NOMO-1 treated with DMSO at 0.1 percent for 48 hours (cell line): Measurements from ENCODE around the gene EEF1AKMT2.
"Not testable (repeated sequence)": the region's sequence is repeated elsewhere in the genome, so short reads cannot be mapped to it uniquely, and the experiment has no call there.

Source experiments
- DNase-seq: peaks from one replicate; lab custom pipeline; 2025; ENCODE audit not compliant: unreplicated experiment; lab: John Stamatoyannopoulos, UW

The EEF1AKMT2 gene

DNA sequence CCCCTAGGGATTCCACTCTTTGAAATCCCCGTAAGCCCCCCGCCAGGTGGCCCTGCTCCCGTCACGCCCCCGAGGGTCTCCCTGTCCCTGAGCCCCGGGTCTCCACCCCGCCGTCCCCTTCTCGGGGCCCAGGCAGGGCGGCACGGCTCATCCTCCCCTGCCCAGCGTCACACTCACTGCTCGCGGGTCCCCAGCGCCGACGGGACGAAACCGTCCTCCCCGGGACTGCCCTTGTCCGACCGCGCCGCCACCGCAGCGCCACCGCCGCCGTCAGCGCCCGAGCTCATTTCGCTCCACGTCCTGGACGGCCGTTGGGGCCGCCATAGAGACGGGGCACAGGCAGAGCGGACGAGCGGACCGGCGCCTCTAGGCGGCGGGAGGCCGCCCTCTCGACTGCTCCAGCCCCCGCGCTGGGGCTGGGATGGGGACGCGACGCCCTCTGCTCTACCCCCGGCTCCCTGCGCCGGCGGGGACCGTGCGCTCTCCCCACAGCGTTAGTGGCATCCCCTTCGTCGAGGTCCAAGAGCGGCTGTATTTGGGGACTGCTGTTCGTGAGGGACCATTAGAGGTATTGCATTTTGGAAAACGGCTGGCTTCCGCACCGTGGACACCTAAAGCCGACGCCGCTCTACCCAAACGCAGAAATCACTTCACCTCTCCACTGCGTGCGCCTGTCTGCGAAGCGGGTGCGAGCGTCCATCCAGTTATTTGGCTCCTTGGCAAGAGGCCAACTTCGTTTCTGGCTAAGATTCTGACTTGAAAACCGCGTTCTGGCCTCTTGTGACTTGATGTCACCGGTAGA lies at the start of gene EEF1AKMT2:
Gene EEF1AKMT2, minus strand, starts transcription at position 341 of the 802 bp plus-strand sequence. Its CDS starts 54 bp downstream, at position 287.
- DNase-seq = peak; percentile 64

DNA sequence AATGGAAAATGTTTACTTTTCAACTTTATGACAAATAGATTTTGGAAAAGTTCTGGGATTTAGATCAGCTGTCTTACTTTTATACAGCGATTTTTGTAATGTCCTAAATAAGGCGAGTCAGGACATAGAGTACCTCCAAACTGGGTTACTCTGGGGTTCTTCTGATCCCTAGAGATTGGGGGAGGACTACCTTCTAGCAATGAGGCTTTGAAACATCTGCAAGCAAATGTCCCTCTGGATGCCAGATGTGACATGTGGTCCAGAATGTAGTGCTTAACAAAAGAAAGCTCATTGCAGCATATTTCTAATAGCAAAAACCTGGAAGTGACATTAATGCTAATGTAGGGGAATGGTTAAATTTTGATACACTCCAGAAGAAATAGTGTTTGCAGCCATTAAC lies 46.0 kb upstream of the EEF1AKMT2 start:
- DNase-seq = no peak

DNA sequence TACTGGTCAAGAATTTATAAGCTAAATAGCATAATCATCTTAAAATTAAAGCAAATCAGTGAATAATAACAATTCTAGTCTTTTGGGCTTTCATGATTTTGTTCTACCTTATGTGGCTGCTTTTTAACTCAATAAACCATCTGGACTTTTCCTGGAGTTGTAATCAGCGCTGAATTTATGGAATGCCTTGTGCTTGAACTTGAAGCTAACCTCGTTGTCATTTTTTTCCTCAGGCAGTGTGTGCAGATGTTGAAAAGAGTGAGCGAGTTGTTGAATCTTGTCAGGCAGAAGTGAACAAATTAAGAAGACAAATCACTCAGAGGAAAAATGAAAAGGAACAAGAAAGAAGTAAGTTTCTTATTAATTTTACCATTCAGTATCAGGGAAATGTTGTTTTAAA lies 39.4 kb upstream of the EEF1AKMT2 start:
- DNase-seq = no peak

DNA sequence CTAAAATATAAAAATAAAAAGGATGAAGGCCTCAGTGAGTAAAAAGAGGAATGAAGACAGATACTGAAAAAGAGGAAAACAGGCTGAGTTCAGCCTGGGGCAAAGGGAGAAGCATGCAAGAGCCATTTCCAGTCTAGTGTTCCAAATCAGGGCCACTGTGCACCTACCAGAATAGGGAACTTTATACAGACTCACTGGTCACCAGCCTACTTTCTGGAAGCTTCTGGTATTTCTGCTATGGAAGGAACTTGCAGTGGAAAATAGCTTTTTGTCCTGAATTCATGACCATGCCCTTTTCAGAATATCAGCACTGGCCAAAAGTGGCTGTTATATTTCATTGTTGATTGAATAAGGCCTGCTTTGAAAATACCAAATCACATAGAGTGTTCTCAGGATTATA lies 38.8 kb upstream of the EEF1AKMT2 start:
- no peak for DNase-seq

DNA sequence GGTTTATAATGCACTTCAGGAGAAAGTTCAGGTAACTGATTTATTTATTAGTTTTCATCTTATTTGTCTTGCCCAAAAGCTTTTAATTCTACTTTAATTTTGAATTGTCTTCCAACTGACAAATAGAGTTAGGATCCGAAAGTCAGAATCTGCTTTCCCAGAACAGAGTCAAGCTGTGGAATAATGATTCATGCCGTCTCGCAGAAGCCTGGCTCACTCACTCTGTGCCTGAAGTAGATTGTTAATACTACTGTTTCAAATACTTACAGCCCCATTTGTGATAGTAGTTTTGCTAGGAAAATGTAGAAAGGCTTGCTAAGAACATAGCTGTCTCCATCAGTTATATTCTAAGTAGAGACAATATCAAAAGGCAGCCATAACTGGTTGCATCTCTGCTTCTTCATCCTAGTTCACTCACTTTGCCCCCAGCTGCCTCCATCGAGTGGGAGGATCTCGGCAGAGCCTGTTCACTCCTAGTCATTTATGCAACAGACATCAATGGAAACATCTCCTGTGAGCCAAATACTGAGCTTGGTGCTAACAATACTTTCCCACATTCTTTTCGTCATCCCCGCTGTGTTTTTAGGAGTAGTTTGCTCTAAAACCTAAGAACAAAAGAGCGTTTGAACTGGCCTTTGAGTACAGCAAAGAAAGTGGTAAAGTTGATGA lies 37.9 kb upstream of the EEF1AKMT2 start:
- DNase-seq = no peak

DNA sequence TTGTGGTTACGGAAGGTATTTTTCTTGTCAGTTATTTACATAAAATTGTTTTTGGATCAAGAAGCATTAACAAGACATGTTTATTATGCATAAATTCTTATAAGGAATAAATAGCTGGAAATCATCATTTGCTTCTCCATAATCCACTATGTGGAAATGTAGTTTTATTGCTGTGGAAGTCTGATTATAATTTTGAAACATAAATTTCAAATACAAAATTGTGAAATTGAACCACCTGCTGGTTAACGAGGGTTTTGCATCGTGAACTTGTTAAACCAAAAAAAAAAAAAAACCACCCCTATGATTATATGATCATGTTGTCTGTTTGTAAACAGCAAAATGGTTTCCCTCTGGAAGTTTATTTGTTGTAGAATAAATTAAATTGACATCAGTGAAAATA lies 35.8 kb upstream of the EEF1AKMT2 start:
- no peak for DNase-seq

DNA sequence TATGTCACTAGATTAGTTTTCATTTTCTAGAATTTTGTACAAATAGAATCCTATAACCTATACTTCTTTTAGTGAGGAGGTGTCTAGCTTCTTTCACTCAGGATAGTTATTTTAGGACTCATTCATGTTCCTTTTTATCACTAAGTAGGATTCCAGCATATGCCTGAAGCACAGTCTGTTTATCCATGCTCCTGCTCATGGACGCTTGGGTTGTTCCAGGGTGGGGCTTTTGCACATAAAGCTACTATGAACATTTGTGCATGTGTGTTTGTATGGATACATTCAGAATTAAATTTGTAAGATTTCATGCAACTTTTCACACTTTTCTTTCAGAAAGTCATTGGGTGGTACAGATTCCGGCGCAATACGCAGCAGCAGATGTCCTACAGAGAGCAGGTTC lies 34.6 kb upstream of the EEF1AKMT2 start:
- DNase-seq = no peak

DNA sequence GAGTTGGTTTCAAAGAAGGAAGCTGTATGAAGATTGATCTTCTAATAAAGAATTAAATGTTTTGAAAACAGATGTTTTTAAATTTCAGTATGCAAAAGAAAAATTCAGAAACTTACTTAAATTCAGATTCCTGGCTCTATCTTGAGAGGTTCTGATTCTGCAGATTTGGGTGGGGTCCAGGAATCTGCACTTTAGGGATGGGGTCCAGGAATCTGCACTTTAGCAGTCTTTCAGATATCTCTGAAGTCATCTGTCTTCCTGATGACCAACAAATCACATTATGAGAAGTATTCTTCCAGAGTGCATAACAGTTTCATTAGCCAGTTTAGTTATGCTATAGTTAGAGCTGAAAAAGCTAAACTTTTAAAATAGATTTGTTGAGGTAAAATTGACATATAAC lies 34.0 kb upstream of the EEF1AKMT2 start:
- no peak for DNase-seq

DNA sequence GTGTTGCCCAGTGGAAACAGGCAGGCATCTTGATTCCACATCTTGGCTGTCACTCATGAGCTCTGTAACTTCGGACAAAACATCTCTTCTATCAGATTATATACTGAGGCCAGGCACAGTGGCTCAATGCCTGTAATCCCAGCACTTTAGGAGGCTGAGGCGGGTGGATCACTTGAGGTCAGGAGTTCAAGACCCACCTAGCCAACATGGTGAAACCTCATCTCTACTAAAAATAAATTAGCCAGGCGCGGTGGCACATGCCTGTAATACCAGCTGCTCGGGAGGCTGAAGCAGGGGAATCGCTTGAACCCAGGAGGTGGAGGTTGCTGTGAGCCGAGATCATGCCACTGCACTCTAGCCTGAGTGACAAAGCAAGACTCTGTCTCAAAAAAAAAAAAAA lies 33.2 kb upstream of the EEF1AKMT2 start:
- not testable (repeated sequence) for DNase-seq

DNA sequence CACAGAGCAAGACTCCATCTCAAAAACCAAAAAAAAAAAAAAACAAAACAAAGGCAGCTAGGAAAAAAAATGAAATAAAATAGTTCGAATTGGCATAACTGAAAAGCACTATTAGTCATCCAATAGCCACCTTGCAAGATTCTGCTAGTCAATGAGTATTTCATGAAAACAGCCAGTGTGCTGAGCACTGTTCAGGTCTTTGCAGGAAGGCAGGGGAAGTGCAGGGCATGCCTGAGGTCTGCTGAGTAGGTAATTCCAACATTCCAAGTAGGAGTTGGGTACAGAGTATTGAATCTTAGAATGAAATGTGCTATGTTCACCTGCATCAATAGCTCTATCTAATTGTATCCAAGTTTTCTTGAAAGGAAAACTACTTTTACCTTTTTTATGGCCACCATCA lies 32.8 kb upstream of the EEF1AKMT2 start:
- no peak for DNase-seq

DNA sequence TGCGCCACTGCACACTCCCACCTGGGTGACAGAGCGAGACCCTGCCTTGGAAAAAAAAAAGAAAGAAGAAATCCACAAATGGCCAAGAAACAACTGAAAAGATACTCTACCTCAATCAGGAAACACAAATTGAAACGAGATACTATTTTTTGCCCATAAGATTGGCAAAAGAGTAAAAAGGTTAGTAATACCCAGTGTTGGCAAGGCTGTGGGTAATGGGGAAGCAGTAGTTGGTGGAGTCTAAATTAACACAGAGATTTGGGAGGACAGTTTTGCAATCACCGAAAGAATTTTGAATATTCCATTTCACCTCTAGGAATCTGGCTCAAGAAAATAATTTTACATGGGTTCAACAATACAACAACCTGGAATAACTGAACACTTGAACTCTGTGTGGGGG lies 29.8 kb upstream of the EEF1AKMT2 start:
- no peak for DNase-seq

DNA sequence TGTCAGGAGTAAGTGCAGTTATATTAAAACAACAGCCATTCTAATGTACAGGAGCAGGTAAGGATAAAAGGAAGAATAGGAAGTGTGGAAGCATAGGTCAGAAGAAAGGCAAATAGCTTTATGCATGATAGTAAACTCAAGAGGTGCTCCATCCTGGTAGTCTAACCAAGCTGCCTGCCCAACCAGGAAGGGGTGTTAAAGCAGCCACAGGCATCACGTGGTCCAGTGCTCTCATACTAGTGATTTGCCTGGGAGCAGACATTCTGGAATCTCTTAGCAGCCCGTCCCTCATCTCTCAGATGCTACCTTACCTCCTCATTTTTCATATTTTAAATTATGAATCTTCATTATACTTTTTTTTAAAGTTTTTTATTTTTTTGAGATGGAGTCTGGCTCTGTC lies 28.4 kb upstream of the EEF1AKMT2 start:
- DNase-seq = no peak

DNA sequence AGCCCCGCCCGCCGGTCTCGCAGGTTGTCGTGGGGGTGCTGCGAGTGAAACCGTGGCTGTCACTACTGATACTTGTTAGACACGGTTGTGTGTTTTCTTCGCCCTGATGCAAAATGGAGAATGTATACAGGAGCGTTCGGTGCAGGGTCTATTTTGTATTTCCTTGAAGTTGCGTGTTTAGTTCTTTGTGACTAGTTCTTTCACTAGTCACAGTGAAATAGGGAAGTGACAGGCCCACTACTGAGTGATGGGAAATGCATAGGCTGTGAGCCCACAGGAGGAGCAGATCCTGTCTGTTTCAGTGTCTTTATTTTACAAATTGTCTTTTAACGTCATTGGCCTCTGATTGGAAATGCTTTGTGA lies 10.6 kb upstream of the EEF1AKMT2 start:
- peak; percentile 72 for DNase-seq

DNA sequence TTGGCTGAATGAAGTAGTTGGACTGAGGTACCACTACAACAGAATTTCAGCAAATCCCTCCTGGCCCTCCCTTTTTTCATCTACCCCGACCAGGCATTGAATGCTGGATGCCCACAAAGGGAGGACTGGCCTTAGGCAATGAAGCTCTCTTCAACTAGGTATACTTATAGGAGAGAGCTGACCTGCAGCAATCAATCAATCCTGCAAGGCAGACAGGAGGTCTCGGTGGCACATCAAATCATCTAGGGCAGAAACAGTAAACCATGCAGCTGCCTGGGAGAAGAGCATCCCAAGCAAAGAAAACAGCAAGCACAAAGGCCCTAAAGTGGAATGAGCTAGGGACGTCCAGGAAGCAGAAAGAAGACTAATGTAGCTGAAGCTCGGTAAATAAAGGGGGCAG lies 7.5 kb upstream of the EEF1AKMT2 start:
- DNase-seq = no peak

DNA sequence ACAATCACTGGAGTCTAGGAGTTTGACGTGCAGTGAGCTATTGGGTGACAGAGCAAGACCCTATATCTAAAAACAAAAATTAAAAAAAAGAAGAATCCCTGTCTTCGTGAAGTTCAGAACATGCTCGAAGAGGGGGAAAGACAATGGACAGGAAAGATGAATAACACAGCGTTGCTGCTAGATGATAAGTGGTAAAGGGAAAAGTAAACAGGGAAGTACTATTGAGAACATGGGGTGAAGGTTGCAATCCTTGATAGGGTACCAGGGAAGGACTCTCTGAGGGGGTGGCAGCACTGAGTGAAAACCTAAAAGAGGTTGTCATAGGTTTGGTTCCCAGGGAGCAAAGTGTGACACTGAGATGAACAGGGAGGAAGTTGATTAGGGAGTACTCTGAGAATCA lies 7.1 kb upstream of the EEF1AKMT2 start:
- DNase-seq = no peak

DNA sequence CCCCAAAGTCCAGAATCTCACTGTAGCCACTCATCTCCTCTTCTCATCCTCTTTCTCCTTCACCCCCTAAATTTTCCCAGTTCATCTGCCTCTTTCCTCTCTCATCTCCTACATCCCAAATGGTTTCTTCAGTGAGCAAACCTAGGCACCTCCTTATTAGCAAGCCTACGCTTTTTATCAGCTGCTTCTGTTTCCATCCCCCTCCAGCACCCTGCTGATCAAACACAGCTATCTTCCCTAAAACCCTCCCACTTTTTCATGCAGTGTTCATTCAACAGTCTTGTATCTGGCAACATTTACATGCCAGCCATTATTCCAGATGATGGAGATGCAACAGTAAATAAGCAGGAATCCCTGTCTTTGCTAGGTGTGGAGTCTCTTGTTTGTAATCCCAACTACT lies 6.7 kb upstream of the EEF1AKMT2 start:
- no peak for DNase-seq

DNA sequence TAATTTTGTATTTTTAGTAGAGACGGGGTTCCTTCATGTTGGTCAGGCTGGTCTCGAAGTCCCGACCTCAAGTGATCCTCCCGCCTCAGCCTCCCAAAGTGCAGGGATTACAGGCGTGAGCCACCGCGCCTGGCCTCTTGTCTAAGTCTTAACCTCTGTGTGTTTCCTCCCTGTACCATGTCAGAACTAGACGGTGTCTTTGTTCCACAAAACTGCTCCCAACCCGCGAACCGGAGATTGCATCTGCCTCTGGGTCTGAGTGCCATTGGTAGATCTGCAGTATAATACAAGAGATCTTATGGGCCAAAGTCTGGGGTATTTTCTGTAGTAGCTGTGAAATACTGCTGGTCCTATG lies 1.3 kb upstream of the EEF1AKMT2 start:
- DNase-seq = no peak

DNA sequence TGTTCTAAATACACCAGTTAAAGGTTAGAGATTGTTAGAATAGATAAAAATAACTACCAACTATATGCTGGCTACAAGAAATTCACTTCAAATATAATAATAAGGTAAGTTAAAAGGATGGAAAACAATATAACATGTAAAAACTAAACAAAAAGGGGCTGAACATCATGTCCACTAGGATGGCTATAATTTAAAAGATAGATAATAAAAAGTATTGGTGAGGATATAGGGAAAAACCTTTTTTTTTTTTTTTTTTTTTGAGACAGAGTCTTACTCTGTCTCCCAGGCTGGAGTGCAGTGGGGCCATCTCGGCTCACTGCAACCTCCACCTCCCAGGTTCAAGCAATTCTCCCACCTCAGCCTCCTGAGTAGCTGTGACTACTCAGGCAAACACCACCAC lies 8.8 kb downstream of the EEF1AKMT2 start:
- not testable (repeated sequence) for DNase-seq

DNA sequence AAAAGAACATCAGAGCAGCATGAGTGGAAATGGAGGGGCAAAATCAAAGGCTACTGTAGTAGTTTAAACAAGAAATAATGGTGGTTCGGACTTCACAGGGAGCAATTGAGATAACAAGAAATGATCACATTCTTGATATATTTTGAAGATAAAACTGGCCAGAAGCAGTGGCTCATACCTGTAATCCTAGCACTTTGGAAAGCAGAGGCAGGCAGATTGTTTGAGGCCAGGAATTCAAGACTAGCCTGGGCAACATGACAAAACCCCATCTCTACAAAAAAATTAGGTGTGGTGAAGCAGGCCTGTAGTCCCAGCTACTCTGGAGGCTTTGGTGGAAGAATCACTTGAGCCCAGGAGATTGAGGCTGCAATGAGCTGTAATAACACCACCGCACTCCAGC lies 22.9 kb downstream of the EEF1AKMT2 start:
- DNase-seq = no peak

DNA sequence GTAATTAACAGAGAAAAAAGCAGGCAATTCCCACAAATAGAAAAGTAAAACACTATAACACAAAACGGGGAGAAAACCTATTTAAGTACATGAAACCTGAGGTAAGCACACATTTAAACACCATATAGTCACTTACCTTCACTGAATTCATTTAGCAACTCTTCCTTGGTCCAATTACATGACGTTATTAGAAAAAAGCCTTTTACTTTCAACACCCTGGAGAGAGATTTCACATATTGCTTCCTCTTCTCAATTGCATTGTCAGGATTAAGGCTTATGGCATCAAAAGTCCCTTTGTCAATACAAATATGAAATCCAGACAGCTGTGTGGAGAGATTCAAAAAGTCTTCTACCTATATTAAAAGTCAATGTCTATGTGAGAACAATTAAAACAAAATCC lies 26.4 kb downstream of the EEF1AKMT2 start:
- no peak for DNase-seq

DNA sequence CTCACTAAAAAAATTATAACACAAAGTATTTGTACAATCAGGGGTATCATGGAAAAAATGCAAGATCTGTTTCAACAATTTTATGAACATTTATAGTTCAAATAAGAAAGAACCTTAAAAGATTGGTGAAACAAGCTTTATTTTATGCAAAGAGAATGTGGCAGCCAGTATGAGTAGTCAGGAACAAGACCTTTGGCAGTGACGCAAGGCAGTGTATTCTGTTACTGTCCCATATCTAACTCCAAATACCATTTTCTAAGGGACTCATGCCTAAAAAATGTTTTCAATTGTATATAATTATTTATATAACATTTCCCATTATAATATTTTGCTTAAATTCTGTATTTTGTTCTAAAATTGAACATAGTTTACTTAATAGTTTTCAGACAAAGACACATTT lies 28.4 kb downstream of the EEF1AKMT2 start:
- DNase-seq = no peak

DNA sequence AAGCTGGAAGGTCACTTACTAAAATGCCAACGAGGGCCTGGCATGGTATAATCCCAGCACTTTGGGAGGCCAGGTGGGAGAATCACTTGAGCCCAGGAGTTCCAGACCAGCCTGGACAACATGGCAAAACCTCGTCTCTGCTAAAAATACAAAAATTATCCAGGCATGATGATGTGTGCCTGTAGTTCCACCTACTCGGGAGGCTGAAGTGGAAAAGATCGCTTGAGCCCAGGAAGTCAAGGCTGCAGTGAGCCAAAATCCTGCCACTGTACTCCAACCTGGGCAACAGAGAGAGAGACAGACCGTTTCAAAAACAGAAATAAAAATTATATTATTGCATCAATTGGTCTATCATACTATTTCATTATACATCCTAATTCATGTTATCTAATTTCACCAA lies 29.4 kb downstream of the EEF1AKMT2 start:
- DNase-seq = no peak
